SKM-1 (cell line): ENCODE data around the gene DDR1.

Experiments
- DNase-seq: peaks from one replicate; lab custom pipeline; 2025; ENCODE audit not compliant: unreplicated experiment; lab: John Stamatoyannopoulos, UW

The DDR1 gene

DNA sequence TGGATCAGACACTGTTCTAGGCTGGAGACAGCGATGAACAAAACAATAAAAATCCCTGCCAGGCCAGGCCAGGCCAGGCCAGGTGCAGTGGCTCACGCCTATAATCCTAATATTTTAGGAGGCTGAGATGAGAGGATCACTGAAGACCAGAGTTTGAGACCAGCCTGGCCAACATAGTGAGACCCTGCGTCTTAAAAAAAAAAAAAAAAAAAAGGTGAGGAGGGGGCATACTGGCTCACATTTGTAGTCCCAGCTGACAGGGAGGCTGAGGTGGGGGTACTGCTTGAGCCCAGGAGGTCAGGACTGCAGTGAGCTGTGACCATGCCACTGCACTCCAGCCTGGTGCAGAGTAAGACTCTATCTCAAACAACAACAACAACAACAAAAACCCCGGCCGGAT lies 61.0 kb downstream of the DDR1 start:
- no peak for DNase-seq

DNA sequence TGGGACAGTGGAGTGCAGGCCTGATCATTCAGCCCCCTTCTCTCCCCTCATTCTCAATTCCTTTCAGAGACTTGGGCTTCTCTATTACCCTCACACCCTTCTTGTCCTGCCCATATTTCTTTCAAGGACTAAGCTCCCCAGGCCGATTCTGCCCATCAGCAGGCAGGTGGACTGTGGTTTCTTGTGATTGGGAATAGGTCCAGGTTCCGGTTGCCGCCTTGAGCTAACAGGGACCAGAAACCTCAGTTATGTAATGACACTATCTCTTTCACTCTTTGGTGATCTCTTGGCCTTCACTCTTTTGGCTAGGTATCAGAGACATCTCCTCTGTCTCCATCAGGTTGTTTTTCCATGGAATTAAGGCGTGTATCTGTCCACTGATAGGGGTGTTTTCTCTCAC lies 62.9 kb downstream of the DDR1 start:
- DNase-seq = no peak

DNA sequence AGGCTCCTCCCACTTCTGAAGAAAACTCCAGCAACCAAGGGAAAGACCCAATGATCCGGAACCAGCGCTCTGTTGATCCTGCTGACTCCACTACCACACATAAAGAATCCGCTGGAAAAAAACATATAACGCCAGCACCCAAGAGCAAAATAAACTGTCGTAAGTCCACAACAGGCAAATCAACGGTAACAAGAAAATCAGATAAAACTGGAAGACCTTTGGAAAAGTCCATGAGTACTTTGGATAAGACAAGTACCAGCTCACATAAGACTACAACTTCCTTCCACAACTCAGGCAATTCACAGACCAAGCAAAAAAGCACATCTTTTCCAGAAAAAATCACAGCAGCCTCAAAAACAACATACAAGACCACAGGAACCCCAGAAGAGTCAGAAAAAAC lies 64.5 kb downstream of the DDR1 start:
- no peak for DNase-seq
